SH-SY5Y (cell line): ENCODE measurements around the gene CCR5AS.

Source experiments
- GATA2 ChIP-seq: IDR thresholded peaks from 2 replicates; pipeline ENCODE4 v1.6.1; 2011; ENCODE audit warnings: mild to moderate bottlenecking, low read depth, low read length
- GATA3 ChIP-seq: IDR thresholded peaks from 2 replicates; pipeline ENCODE4 v1.6.1; 2011; ENCODE audit warnings: low read depth, mild to moderate bottlenecking, low read length, moderate library complexity

DNA sequence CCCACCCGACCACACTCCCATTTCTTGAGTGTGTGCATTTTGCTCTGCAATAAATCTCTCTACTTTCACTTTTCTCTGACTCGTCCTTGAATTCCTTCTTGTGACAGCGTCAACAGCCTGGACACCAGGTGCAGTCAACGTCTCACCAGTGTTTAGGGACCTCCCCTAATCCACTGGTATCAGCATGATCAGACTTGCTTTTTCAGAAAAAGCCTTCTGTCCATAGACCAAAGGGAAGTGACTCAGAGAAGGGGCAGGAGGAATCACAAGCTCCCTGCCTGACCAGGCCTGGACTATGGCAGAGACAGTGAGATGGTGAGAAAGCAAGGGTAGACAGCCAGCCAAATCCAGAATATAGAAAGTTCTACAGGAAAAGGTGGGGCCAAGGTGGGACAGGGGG, 20.7 kb downstream of the CCR5AS start:
- TF ChIP-seq GATA3: no peak
- no peak for TF ChIP-seq GATA2
